Measurements from ENCODE around the gene LRRC72. TPM values are rescaled to one million over a fixed set of nuclear protein-coding genes. Genes with fewer than 3 reads are reported as not detected.
"Not testable (repeated sequence)": the region's sequence is repeated elsewhere in the genome, so short reads cannot be mapped to it uniquely, and the experiment has no call there.

The LRRC72 gene
- total RNA-seq, 2 donors from 2014 or later = not detected

DNA sequence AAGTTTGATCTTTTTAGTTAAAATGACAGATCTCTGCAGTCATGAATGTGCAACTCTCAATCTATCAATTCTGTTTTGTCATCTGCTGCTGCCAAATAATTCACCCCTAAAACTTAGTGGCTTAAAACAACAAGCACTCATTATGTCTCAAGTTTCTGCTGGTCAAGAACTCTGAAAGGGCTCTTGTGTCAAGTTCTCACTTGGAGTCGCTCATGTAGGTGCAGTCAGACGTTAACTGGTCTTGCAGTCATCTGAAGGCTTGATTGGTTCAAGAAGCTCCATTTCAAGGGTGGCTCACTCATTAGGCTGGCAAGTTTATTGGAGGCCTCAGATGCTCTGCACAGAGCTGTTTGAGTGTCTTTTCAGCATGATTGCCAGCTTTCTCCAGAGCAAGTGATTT lies 28.5 kb upstream of the LRRC72 start:
- H3K36me3 ChIP-seq (ENCODE audit: control insufficient read depth, insufficient read depth, low read length) = no peaks in the 10 kb centered on the region
- no peaks in the 10 kb centered on the region for H3K36me3 Mint-ChIP-seq (ENCODE audit: low read depth)
- H3K9me3 ChIP-seq (ENCODE audit: control insufficient read depth, low read length) = peaks cover 14% of the 10 kb centered on the region

DNA sequence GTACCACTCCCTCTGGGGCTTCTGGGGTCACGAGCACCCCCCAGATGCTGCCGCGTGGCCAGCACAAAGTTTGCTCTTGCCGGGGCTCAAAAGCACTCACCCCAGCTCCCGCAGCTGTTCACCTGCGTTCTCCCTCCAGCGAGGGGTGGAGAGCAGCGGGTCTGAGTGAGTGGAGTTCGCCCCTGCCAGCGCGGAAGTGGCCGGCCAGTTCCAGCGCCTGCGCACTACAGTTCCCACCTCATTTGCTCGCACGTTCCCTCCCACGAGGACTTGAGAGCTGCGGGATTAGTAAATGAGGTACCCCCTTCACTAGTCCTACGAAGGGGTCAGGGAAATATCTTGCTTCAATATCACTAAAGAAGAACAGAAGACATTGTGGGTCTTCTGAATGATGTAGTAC lies 24.3 kb upstream of the LRRC72 start:
- Mint-ChIP-seq H3K9me3 (no peaks in the 10 kb centered on the region), H3K27ac (no peak overlapping the region), H3K27me3 (ENCODE audit: insufficient read depth) (no peaks in the 10 kb centered on the region), H3K4me3 (no peak overlapping the region), H3K4me1 (peaks cover 3% of the 10 kb centered on the region), H3K36me3 (ENCODE audit: low read depth) (no peaks in the 10 kb centered on the region)
- DNase-seq = no peak
- H3K27ac ChIP-seq (ENCODE audit: low read depth, low read length) = no peak overlapping the region
- H3K4me3 ChIP-seq (ENCODE audit: low read length) = no peak overlapping the region
- H3K9me3 ChIP-seq (ENCODE audit: control insufficient read depth, low read length) = peaks cover 16% of the 10 kb centered on the region
- no peak overlapping the region for H3K9ac ChIP-seq (ENCODE audit: extremely low read depth, low read length, poor library complexity, severe bottlenecking)
- no peaks in the 10 kb centered on the region for H3K27me3 ChIP-seq (ENCODE audit: control insufficient read depth, insufficient read depth, low read length, poor library complexity, severe bottlenecking)
- 96 to 100% methylated on average over 12 to 19 of the region's 19 CpGs for WGBS, 2 experiments (ENCODE audit: insufficient coverage in 1 of 2, insufficient read length in 1 of 2)
- H3K4me1 ChIP-seq (ENCODE audit: control insufficient read depth, insufficient read depth, low read length) = peaks cover 5% of the 10 kb centered on the region
- H3K36me3 ChIP-seq (ENCODE audit: control insufficient read depth, insufficient read depth, low read length) = no peaks in the 10 kb centered on the region
- TF ChIP-seq, protein P1, sequence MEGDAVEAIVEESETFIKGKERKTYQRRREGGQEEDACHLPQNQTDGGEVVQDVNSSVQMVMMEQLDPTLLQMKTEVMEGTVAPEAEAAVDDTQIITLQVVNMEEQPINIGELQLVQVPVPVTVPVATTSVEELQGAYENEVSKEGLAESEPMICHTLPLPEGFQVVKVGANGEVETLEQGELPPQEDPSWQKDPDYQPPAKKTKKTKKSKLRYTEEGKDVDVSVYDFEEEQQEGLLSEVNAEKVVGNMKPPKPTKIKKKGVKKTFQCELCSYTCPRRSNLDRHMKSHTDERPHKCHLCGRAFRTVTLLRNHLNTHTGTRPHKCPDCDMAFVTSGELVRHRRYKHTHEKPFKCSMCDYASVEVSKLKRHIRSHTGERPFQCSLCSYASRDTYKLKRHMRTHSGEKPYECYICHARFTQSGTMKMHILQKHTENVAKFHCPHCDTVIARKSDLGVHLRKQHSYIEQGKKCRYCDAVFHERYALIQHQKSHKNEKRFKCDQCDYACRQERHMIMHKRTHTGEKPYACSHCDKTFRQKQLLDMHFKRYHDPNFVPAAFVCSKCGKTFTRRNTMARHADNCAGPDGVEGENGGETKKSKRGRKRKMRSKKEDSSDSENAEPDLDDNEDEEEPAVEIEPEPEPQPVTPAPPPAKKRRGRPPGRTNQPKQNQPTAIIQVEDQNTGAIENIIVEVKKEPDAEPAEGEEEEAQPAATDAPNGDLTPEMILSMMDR (conservative IDR thresholded peaks at IDR 0.05) = no peak

More for the DNA sequence above, 28.5 kb upstream of the LRRC72 start:
- no peaks in the 10 kb centered on the region for H3K9me3 Mint-ChIP-seq
- Histone ChIP-seq H3K4me3 (ENCODE audit: low read length) (no peak overlapping the region), H3K4me1 (ENCODE audit: control insufficient read depth, insufficient read depth, low read length) (peaks cover 11% of the 10 kb centered on the region), H3K9ac (ENCODE audit: extremely low read depth, low read length, poor library complexity, severe bottlenecking) (no peak overlapping the region), H3K27me3 (ENCODE audit: control insufficient read depth, insufficient read depth, low read length, poor library complexity, severe bottlenecking) (no peaks in the 10 kb centered on the region), H3K27ac (ENCODE audit: low read depth, low read length) (no peak overlapping the region)
- peaks cover 8% of the 10 kb centered on the region for H3K4me1 Mint-ChIP-seq
- no peak overlapping the region for H3K4me3 Mint-ChIP-seq
- WGBS, 2 experiments (ENCODE audit: insufficient coverage in 1 of 2, insufficient read length in 1 of 2) = 94 to 95% methylated on average over 2 of the region's 2 CpGs
- no peak for DNase-seq
- TF ChIP-seq, protein P1 (conservative IDR thresholded peaks at IDR 0.05) = no peak
- H3K27ac Mint-ChIP-seq = no peak overlapping the region
- no peaks in the 10 kb centered on the region for H3K27me3 Mint-ChIP-seq (ENCODE audit: insufficient read depth)

DNA sequence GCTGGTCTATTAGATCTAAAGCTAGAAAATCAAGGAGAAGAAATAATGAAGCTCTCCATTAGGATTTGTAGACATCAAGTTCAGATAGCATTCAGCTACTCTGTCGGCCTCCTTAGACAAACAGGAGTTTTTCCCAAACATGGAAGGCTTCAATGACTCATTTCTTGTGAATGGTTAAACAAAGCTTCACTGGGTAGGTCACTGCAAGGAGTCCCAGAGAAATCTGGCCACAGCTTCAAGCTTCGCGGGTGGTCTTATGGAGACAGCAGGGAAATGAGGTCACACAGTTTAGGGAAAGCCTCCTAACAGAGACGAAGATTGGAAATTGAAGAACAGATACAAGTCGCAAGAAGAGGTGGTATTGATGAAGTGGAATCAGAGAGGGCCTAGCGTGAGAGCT lies 22.6 kb upstream of the LRRC72 start:
- Histone ChIP-seq H3K4me3 (ENCODE audit: low read length) (peak overlapping the region; percentile 40), H3K27ac (ENCODE audit: low read depth, low read length) (no peak overlapping the region), H3K9me3 (ENCODE audit: control insufficient read depth, low read length) (peaks cover 20% of the 10 kb centered on the region), H3K4me1 (ENCODE audit: control insufficient read depth, insufficient read depth, low read length) (peaks cover 5% of the 10 kb centered on the region), H3K36me3 (ENCODE audit: control insufficient read depth, insufficient read depth, low read length) (no peaks in the 10 kb centered on the region), H3K9ac (ENCODE audit: extremely low read depth, low read length, poor library complexity, severe bottlenecking) (no peak overlapping the region), H3K27me3 (ENCODE audit: control insufficient read depth, insufficient read depth, low read length, poor library complexity, severe bottlenecking) (no peaks in the 10 kb centered on the region)
- WGBS, 2 experiments (ENCODE audit: insufficient coverage in 1 of 2, insufficient read length in 1 of 2) = 86 to 87% methylated on average over 6 of the region's 6 CpGs
- Mint-ChIP-seq H3K27me3 (ENCODE audit: insufficient read depth) (no peaks in the 10 kb centered on the region), H3K36me3 (ENCODE audit: low read depth) (no peaks in the 10 kb centered on the region), H3K4me1 (peaks cover 3% of the 10 kb centered on the region), H3K4me3 (no peak overlapping the region), H3K9me3 (peaks cover 1% of the 10 kb centered on the region), H3K27ac (no peak overlapping the region)
- peak; percentile 66 for DNase-seq
- TF ChIP-seq, protein P1 (conservative IDR thresholded peaks at IDR 0.05) = no peak

DNA sequence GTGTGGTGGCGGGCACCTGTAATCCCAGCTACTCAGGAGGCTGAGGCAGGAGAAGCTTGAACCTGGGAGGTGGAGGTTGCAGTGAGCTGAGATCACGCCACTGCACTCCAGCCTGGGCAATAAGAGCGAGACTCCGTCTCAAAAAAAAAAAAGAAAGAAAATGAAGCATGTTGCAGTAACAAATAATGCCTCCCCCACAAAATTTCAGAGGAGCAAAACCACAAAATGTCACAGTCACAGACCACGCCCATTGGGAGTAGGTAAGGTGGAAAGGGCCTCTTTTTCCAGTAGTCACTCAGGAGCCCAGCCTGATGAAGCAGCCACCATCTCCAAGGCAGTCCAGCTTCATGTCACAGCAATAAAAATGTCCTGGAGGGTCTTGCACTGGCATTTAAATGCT lies 20.2 kb upstream of the LRRC72 start:
- H3K27me3 Mint-ChIP-seq (ENCODE audit: insufficient read depth); H3K4me3 Mint-ChIP-seq; DNase-seq; H3K4me1 Mint-ChIP-seq; H3K4me3 ChIP-seq (ENCODE audit: low read length); H3K9me3 Mint-ChIP-seq; H3K36me3 ChIP-seq (ENCODE audit: control insufficient read depth, insufficient read depth, low read length); H3K36me3 Mint-ChIP-seq (ENCODE audit: low read depth); H3K4me1 ChIP-seq (ENCODE audit: control insufficient read depth, insufficient read depth, low read length); H3K9ac ChIP-seq (ENCODE audit: extremely low read depth, low read length, poor library complexity, severe bottlenecking); H3K27me3 ChIP-seq (ENCODE audit: control insufficient read depth, insufficient read depth, low read length, poor library complexity, severe bottlenecking); H3K27ac ChIP-seq (ENCODE audit: low read depth, low read length); H3K27ac Mint-ChIP-seq: not testable (repeated sequence)
- peaks cover 20% of the 10 kb centered on the region for H3K9me3 ChIP-seq (ENCODE audit: control insufficient read depth, low read length)
- WGBS, 2 experiments (ENCODE audit: insufficient coverage in 1 of 2, insufficient read length in 1 of 2) = 86 to 91% methylated on average over 3 to 4 of the region's 5 CpGs
